Keratinocyte (primary cell): Measurements from ENCODE around the gene PNKD.

Experiments
- CTCF ChIP-seq, 3 experiments: IDR thresholded peaks in 1 of 3; conservative IDR thresholded peaks in 1 of 3; optimal IDR thresholded peaks in 1 of 3; 2 replicates in 2 of 3; 3 replicates in 1 of 3; pipeline versions ENCODE3 to v1.5.1; 2011; ENCODE audit warnings: low read length in 3 of 3, mild to moderate bottlenecking in 3 of 3, moderate library complexity in 2 of 3, control low read depth in 1 of 3, inconsistent platforms in 1 of 3; ENCODE audit not compliant: insufficient read depth in 2 of 3; ENCODE audit errors: extremely low read depth in 1 of 3
- EZH2 ChIP-seq: IDR thresholded peaks from one replicate; pipeline ENCODE4 v1.6.1; 2012; ENCODE audit warnings: inconsistent platforms, mild to moderate bottlenecking, low read length, moderate library complexity

GRCh38 chr2:218320704-218321336 is 50.5 kb downstream of the PNKD start:
- TF ChIP-seq CTCF (optimal IDR thresholded peaks at IDR 0.05 in 1 of 3, IDR thresholded peaks at IDR 0.05 in 1 of 3, conservative IDR thresholded peaks at IDR 0.05 in 1 of 3; ENCODE audit: extremely low read depth in 1 of 3, insufficient read depth in 2 of 3, low read length in 3 of 3) (no peak), EZH2 (no peak)
